Cardiac septum (tissue), 1 donor: ENCODE results near the gene KHNYN. TPM values are rescaled to one million over a fixed set of nuclear protein-coding genes. Genes with fewer than 3 reads are reported as not detected.
"Not testable (repeated sequence)": the region's sequence is repeated elsewhere in the genome, so short reads cannot be mapped to it uniquely, and the experiment has no call there.

Experiments used
- DNase-seq: peaks from one replicate; pipeline ENCODE4 v3.0.0-alpha.2; 2020; ENCODE audit warnings: low spot score
- intact Hi-C: fragments of 100-400 bp; cut with DNase I; formaldehyde crosslinking; loops from one replicate; pipeline ENCODE4 v1.14.0; 2022
- total RNA-seq: library from RNA; stranded (reverse); fragmentation: NEBNext Ultra II Directional; extraction: Animal tissue kit (Norgen Biotek cat#: 25700); gene quantifications from one replicate; pipeline ENCODE4 v1.2.1, GENCODE V29; 2021
- donor health status: DM: no; HTN: no; CAD: no.

The KHNYN gene
- total RNA-seq, 1 donor from 2014 or later: 23.5 TPM

DNA sequence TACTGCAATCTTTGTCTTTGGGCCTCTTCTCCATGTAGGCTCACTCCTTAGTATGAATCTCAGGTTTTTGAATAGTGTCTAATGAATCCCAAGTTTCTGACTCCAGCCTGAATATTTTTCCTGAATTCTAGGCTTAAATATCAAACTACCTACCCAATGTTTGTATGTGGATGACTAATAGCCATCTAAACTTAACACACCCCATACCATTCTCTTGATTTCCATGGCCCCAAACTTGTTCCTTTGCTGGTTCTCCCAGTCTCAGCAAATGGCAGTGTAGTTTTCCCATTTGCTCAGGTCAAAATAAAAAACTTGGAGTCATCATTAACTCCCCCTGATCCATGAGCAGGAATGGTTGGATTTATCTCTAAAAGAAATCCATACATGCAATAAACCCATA, 31.6 kb downstream of the KHNYN start:
- intact Hi-C loops: no loop called here
- DNase-seq: no peak

DNA sequence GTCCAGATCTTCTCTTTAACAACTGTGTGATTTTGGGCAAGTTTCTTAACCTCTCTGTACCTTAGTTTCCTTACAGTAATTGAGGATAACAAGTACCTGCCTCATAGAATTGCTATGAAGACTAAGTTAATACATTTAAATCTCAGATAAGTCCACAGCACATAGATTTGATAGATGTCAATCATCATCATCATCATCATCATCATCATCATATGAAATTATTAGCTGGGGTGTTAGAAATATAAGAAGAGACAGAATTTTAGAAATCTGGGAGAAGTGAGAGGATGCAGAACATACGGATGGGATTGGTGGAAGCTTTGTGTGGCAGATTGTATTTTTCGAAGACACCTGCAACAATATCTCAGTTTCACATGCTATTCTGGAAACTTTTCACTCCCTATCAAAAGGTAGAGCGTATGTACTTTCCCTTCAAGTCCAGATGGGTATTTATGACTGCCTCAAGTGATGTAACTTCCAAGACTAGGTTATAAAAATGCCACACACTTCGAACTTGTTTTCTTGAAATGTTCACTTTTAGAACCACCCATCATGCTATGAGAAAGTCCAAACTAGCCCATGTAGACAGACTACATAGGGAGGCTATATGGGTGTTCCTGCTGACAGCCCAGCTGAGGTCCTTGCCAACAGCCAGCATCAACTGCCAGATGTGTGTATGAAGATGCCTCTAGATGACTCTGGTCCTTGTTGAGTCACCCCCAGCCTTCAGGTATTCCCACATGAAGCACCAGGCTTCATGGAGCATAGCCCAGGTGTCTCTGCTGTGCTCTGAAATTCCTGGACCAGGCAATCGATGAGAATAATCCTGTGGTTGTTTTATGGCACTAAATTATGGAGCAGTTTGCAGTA, 33.5 kb downstream of the KHNYN start:
- intact Hi-C loops: no loop called here
- DNase-seq: no peak

DNA sequence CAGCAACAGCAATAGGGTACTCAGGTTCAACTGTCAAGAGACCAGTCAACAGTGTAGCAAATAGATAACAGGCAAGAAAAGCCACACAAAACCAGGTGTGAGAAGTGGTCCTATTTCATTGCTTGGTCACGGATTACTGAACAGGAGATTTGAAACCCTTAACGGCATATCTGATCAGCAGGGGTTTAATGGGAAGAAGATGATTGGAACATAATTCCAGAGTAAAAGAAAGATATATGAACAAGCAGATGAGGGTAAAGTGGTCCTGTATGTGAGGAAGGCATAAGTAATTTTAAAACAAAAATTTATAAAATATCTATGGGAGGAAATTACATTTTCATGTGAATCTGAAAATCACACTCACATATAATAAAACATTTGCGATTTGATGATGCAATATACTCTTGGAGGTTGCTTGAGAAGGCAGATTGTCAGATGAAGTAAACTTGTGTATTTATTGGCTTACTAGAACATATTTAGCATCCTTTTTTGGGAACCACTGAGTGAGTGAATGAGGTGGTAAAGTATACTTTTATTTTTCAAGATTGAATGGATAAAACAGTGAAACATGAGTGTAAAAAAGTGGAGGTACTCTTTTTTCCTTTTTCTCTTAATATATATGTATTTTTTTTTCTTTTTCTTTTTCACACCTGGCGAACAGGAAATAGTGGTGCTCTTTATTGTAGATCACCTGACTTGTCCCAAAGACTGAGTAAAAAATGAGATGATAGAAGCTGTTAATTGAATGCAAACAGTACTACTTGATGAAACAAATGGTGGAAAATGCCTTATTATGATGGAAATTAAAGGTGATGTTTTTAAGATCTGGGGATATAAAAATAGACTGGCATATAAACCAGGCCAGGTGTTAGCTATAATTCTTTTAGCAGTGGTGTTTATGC, 34.4 kb downstream of the KHNYN start:
- DNase-seq: no peak
- intact Hi-C loops: no loop called here

DNA sequence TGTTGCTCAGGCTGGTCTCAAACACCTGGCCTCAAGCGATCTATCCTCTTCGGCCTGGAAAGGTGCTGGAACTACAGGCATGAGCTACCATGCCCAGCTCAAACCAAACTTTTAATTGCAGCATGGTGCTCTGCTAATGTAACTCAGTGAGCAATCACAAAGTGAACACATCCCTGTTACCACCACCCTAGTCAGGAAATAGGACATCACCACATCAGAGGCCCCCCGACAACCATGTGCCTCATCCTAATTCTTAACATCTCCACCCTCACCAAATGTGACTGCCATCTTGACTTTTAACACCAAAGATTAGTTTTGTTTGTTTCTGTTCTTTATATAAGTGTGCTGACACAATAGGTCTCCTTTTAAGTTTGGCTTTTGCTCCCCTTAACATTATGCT, 35.6 kb downstream of the KHNYN start:
- intact Hi-C loops: no loop called here
- DNase-seq: no peak

DNA sequence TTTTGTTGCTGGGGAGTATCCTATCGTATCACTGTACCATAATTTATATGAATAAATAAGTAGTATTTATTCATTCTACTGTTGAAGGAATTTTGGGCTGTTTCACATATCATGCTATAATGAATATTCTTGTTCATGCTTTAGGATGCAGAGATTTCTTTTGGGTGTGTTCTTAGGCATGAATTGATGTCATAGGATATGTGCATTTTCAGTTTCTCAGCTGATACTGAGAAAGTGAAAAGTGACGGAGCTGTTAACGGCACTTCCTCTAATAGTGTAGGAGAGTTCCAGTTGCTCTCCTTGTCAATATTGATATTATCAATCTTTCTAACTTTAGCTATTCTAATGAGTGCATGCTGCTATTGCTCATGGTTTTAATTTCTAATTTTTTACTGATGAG, 36.1 kb downstream of the KHNYN start:
- no peak for DNase-seq
- intact Hi-C loops: no loop called here

DNA sequence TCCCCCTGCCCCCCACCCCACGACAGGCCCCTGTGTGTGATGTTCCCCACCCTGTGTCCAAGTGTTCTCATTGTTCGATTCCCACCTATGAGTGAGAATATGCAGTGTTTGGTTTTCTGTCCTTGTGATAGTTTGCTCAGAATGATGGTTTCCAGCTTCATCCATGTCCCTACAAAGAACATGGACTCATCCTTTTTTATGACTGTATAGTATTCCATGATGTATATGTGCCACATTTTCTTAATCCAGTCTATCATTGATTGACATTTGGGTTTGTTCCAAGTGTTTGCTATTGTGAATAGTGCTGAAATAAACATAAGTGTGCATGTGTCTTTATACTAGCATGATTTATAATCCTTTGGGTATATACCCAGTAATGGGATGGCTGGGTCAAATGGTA, 40.7 kb downstream of the KHNYN start:
- DNase-seq, intact Hi-C loops: not testable (repeated sequence)

DNA sequence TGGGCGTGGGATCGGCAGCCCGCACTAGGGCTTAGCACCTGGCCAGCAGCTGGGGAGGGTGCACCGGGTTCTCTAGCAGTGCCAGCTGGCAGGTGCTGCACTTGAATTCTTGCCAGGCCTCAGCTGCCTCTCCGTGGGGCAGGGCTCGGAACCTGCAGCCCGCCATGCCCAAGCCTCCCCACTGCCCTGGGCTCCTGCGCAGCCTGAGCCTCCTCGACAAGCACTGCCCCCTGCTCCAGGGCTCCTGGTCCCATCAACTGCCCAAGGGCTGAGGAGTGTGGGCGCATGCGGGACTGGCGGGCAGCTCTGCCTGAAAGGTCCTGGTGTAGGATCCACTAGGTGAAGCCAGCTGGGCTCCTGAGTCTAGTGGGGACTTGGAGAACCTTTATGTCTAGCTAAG, 43.5 kb downstream of the KHNYN start:
- no peak for DNase-seq
- intact Hi-C loops: no loop called here

DNA sequence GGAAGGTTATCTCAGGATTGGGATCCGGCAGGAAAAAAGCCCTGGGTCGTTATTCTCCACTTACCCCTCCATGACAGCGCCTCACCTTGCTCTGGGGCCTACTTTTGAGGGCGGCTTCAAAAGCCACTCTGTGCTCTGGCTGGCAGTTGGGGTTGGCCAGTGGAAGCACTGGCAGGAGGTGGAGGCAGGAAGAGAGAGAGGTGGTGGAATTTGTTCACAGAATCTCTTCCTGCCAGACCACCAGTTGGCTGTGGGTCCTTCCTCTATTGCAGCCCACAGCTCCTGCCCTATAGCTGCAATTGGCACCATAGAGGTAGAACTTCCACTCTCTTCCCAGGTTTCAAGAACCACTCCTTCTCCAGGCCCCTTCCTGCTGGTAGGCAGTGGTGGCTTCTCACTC, 45.5 kb downstream of the KHNYN start:
- intact Hi-C loops: no loop called here
- DNase-seq: no peak

DNA sequence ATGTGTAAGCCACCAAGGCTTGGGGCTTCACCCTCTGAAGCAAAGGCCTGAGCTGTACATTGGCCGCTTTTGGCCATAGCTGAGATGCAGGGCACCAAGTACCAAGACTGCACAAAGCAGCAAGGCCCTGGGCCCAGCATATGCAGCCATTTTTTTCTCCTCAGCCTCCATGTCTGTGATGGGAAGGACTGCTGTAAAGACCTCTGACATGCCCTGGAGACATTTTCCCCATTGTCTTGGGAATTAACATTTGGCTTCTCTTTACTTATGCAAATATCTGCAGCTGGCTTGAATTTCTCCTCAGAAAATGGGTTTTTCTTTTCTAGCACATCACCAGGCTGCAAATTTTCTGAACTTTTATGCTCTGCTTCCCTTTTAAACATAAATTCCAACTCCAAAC, 50.2 kb downstream of the KHNYN start:
- DNase-seq, intact Hi-C loops: not testable (repeated sequence)

DNA sequence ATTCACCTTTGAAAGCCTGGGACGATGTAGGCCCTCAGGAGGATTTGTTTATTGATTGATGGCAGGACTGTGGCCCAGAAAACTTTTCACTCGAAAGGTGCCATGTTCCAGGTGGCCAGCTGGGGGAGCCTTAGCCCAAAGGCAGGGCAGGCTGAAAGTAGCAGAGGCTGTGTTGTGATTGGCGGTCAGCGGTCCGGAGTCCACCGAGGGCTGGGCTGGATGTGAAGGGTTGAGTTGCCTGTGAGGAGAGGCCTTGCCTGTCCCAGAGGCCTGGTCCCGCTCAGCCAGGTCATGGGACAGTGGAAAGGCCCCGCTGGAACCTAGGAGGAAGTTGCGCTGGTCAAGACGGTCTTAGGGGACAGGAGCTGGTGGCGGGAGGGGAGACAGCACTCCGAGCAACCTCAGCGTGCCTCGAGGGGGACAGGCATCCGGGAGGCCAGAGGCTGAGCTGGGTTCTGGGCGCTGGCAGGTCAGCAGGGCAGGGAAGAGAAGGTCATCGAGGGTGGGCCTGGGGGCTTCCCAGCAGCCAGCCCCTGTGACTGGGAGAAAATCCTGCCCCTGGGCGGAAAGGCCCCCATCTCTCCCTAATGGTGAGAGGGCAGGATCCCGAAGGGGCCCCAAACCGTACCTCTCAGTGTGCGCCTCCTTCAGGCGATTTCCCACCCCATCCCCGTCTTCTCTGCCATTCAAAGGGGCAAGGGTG, 52.0 kb downstream of the KHNYN start:
- DNase-seq: no peak
- intact Hi-C loops: no loop called here

DNA sequence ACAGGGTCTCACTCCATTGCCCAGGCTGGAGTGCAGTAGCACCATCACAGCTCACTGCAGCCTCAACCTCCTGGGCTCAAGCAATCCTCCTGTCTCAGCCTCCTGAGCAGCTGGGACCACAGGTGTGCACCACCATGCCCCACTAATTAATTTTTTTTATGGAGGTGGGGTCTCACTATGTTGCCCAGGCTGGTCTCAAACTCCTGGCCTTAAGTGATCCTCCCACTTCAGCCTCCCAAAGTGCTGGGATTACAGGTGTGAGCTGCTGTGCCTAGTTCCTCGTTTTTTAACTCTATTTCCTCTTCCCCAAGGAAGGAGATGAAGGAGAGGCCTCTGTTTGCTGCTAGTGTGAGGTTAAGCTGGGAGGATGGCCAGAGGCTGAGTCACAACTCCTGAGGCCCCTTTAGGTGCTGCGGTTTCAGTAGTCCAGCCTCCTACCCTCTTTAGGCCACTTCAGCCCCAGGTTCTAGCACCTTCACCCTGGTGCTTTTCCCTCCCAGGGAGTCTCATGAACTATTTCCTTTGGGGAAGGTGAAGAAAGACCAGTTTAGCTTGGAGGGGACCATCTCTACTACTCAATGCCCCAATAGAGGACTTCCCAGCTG, 53.0 kb downstream of the KHNYN start:
- intact Hi-C loops, DNase-seq: not testable (repeated sequence)

DNA sequence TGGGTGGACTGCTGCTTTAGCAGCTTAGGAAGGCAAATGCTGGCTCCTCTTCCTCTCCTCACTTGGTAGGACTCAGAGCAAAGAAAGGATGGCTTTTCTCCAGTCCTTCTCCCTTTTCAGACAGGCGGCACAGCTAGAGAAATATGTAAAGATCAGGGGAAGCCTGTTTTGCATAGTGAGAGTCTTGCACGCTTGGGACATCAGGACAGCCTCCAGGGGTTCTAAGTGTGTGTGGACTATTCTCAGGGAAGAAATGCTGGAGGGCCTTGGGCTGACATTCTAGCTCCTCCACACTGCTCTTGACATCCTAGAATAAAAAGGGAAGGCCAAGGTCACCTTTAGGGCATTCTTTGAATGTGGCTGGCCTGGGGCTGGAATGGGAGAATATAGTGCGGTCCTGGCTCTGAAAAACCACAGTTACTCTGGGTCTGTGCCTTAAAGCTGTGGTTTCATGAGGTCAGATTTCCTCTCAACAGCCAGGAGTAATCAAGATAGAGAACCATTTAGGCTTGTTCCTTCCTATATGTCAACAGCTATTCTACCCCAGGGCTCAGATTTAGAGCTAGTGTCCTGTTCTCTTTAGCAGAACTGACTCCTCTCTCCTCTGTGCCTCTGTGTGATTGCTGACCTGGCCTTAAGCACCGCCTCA, 54.0 kb downstream of the KHNYN start:
- DNase-seq: no peak
- intact Hi-C loops: no loop called here

Other genes with a start within 250 kb of the KHNYN start
- 15.7 TPM for gene IPO4, start 241.1 kb upstream of the KHNYN start, total RNA-seq
- gene TM9SF1, start 234.5 kb upstream of the KHNYN start, total RNA-seq: 19.1 TPM
- not detected for gene TSSK4, start 224.3 kb upstream of the KHNYN start, total RNA-seq
- gene CHMP4A, start 216.5 kb upstream of the KHNYN start, total RNA-seq: 30.0 TPM
- gene MDP1, start 213.9 kb upstream of the KHNYN start, total RNA-seq: 16.7 TPM
- 167 TPM for gene NEDD8, start 197.6 kb upstream of the KHNYN start, total RNA-seq
- 33.2 TPM for gene GMPR2, start 197.0 kb upstream of the KHNYN start, total RNA-seq
- 42.3 TPM for gene TINF2, start 187.3 kb upstream of the KHNYN start, total RNA-seq
- gene TGM1, start 166.8 kb upstream of the KHNYN start, total RNA-seq: 0.48 TPM
- gene RABGGTA, start 158.4 kb upstream of the KHNYN start, total RNA-seq: 13.3 TPM
- 8.5 TPM for gene DHRS1, start 130.2 kb upstream of the KHNYN start, total RNA-seq
- 28.3 TPM for gene NOP9, start 130.1 kb upstream of the KHNYN start, total RNA-seq
- gene CIDEB, start 122.0 kb upstream of the KHNYN start, total RNA-seq: 2.4 TPM
- 2.2 TPM for gene LTB4R2, start 119.8 kb upstream of the KHNYN start, total RNA-seq
- 1.8 TPM for gene LTB4R, start 118.5 kb upstream of the KHNYN start, total RNA-seq
- gene ADCY4, start 94.9 kb upstream of the KHNYN start, total RNA-seq: 71.9 TPM
- 3.5 TPM for gene RIPK3, start 90.0 kb upstream of the KHNYN start, total RNA-seq
- 13.3 TPM for gene NFATC4, start 61.8 kb upstream of the KHNYN start, total RNA-seq
- 5.0 TPM for gene NYNRIN, start 31.0 kb upstream of the KHNYN start, total RNA-seq
- 1.2 TPM for gene CBLN3, start 286 bp upstream of the KHNYN start, total RNA-seq
- gene SDR39U1, start 12.8 kb downstream of the KHNYN start, total RNA-seq: 58.5 TPM
- 0.46 TPM for gene CMA1, start 78.3 kb downstream of the KHNYN start, total RNA-seq
- 2.2 TPM for gene CTSG, start 146.3 kb downstream of the KHNYN start, total RNA-seq
- 0.48 TPM for gene GZMH, start 179.7 kb downstream of the KHNYN start, total RNA-seq
- gene GZMB, start 204.2 kb downstream of the KHNYN start, total RNA-seq: 0.48 TPM